ENCODE data around the gene RNLS.

GRCh38 chr10:88546497-88546896 lies 36.6 kb downstream of the RNLS start:
- no peak for TF ChIP-seq SIN3A (IDR thresholded peaks at IDR 0.05; ENCODE audit: borderline replicate concordance, insufficient read depth, low read length)
- TF ChIP-seq REST (IDR thresholded peaks at IDR 0.05; ENCODE audit: insufficient read depth in 1 of 2, low read depth in 2 of 2, low read length in 2 of 2) = no peak
- no peak for TF ChIP-seq TAF1 (IDR thresholded peaks at IDR 0.05; ENCODE audit: borderline replicate concordance, insufficient read depth, low read length)
- TF ChIP-seq POLR2AphosphoS5 (IDR thresholded peaks at IDR 0.05; ENCODE audit: low read depth, low read length) = no peak
- TF ChIP-seq FOXP2 (optimal IDR thresholded peaks at IDR 0.05; ENCODE audit: borderline replicate concordance, extremely low read depth, extremely low read length, insufficient read depth) = no peak

Measured in PFSK-1 (cell line).